ENCODE data around the gene ULK2. TPM values are rescaled to one million over a fixed set of nuclear protein-coding genes. Genes with fewer than 3 reads are reported as not detected.

The ULK2 gene
- polyA plus RNA-seq, 1 donor from 2014 or later, result 55.1 TPM

DNA sequence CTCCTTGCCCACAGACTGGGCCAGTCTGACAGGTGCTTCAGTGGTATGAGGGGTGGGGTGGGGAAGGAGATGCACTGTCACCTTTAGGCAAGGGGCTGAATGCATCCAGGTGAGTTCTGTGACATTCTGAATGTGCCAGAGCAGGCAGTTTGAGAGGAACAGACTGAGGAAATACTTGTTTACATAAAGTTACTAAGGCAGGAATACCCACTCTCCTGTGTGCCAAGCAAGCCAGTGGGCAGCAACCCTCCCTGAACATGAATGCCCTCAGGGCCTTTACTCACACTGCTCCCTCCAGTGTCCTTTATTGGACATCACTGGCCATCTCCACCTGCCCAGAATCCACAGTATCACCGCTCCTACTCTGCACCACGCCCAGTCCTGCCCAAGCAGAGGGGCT, 33.1 kb upstream of the ULK2 start:
- Histone ChIP-seq H2AFZ (ENCODE audit: low read depth, low read length) (no peak overlapping the region), H3K4me3 (ENCODE audit: low read length) (no peak overlapping the region), H3K9me3 (ENCODE audit: low read length) (no peaks in the 10 kb centered on the region), H3K4me2 (ENCODE audit: low read length) (no peak overlapping the region), H3K27ac (ENCODE audit: low read length) (no peak overlapping the region), H3K9me2 (ENCODE audit: insufficient read depth, low read length) (no peaks in the 10 kb centered on the region), H3K27me3 (ENCODE audit: insufficient read depth, low read depth, low read length) (no peaks in the 10 kb centered on the region), H3F3A (ENCODE audit: insufficient read depth, low read length, poor library complexity, severe bottlenecking) (no peaks in the 10 kb centered on the region), H4K20me1 (ENCODE audit: insufficient read depth) (no peaks in the 10 kb centered on the region), H3K9ac (ENCODE audit: low read length) (no peak overlapping the region), H3K36me3 (ENCODE audit: insufficient read depth, low read length) (no peaks in the 10 kb centered on the region), H3K79me2 (replicated peaks; ENCODE audit: insufficient read depth, low read length) (no peaks in the 10 kb centered on the region)
- TF ChIP-seq POLR2AphosphoS5 (IDR thresholded peaks at IDR 0.05) (no peak), TAF1 (IDR thresholded peaks at IDR 0.05; ENCODE audit: low read depth) (no peak), RAD21 (conservative IDR thresholded peaks at IDR 0.05) (no peak), EZH2 (IDR thresholded peaks at IDR 0.05; ENCODE audit: borderline replicate concordance, insufficient read depth, low read length, poor library complexity, severe bottlenecking) (no peak), EP300 (conservative IDR thresholded peaks at IDR 0.05; ENCODE audit: poor library complexity, severe bottlenecking) (no peak), SMC3 (conservative IDR thresholded peaks at IDR 0.05; ENCODE audit: poor library complexity) (no peak), MXI1 (conservative IDR thresholded peaks at IDR 0.05; ENCODE audit: poor library complexity, severe bottlenecking) (no peak)
- TF ChIP-seq, protein P1, sequence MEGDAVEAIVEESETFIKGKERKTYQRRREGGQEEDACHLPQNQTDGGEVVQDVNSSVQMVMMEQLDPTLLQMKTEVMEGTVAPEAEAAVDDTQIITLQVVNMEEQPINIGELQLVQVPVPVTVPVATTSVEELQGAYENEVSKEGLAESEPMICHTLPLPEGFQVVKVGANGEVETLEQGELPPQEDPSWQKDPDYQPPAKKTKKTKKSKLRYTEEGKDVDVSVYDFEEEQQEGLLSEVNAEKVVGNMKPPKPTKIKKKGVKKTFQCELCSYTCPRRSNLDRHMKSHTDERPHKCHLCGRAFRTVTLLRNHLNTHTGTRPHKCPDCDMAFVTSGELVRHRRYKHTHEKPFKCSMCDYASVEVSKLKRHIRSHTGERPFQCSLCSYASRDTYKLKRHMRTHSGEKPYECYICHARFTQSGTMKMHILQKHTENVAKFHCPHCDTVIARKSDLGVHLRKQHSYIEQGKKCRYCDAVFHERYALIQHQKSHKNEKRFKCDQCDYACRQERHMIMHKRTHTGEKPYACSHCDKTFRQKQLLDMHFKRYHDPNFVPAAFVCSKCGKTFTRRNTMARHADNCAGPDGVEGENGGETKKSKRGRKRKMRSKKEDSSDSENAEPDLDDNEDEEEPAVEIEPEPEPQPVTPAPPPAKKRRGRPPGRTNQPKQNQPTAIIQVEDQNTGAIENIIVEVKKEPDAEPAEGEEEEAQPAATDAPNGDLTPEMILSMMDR (IDR thresholded peaks at IDR 0.05; ENCODE audit: poor library complexity, severe bottlenecking), result no peak
- TF ChIP-seq, protein P2, sequence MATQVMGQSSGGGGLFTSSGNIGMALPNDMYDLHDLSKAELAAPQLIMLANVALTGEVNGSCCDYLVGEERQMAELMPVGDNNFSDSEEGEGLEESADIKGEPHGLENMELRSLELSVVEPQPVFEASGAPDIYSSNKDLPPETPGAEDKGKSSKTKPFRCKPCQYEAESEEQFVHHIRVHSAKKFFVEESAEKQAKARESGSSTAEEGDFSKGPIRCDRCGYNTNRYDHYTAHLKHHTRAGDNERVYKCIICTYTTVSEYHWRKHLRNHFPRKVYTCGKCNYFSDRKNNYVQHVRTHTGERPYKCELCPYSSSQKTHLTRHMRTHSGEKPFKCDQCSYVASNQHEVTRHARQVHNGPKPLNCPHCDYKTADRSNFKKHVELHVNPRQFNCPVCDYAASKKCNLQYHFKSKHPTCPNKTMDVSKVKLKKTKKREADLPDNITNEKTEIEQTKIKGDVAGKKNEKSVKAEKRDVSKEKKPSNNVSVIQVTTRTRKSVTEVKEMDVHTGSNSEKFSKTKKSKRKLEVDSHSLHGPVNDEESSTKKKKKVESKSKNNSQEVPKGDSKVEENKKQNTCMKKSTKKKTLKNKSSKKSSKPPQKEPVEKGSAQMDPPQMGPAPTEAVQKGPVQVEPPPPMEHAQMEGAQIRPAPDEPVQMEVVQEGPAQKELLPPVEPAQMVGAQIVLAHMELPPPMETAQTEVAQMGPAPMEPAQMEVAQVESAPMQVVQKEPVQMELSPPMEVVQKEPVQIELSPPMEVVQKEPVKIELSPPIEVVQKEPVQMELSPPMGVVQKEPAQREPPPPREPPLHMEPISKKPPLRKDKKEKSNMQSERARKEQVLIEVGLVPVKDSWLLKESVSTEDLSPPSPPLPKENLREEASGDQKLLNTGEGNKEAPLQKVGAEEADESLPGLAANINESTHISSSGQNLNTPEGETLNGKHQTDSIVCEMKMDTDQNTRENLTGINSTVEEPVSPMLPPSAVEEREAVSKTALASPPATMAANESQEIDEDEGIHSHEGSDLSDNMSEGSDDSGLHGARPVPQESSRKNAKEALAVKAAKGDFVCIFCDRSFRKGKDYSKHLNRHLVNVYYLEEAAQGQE (IDR thresholded peaks at IDR 0.05; ENCODE audit: borderline replicate concordance), result no peak

DNA sequence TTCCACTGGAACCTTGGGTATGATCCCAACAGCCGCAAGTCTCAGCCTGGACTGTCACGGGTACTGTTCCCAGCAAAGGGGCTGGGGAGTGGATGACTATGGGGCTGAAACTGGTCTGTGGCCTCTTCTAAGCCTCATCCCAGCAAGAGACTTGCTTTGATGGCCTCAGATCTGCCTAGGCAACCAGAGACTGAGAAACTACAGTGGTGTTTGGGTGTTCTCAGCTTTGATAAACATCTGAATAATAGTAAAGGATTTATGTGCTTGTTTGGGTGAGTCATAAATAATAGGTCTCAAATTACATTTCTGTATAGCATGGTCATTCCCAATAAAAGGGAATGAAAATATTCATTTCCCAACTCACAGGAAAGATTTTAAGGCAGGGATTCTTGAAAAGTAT, 30.2 kb upstream of the ULK2 start:
- no peaks in the 10 kb centered on the region for H3K9me3 ChIP-seq (ENCODE audit: low read length)
- H3F3A ChIP-seq (ENCODE audit: insufficient read depth, low read length, poor library complexity, severe bottlenecking), result no peaks in the 10 kb centered on the region
- no peaks in the 10 kb centered on the region for H3K79me2 ChIP-seq (replicated peaks; ENCODE audit: insufficient read depth, low read length)
- H2AFZ ChIP-seq (ENCODE audit: low read depth, low read length), result no peak overlapping the region
- no peak overlapping the region for H3K4me3 ChIP-seq (ENCODE audit: low read length)
- TF ChIP-seq EZH2 (IDR thresholded peaks at IDR 0.05; ENCODE audit: borderline replicate concordance, insufficient read depth, low read length, poor library complexity, severe bottlenecking), result no peak
- TF ChIP-seq, protein P2 (IDR thresholded peaks at IDR 0.05; ENCODE audit: borderline replicate concordance), result no peak
- no peak for TF ChIP-seq POLR2AphosphoS5 (IDR thresholded peaks at IDR 0.05)
- TF ChIP-seq MXI1 (conservative IDR thresholded peaks at IDR 0.05; ENCODE audit: poor library complexity, severe bottlenecking), result no peak
- no peak for TF ChIP-seq TAF1 (IDR thresholded peaks at IDR 0.05; ENCODE audit: low read depth)
- no peak for TF ChIP-seq SMC3 (conservative IDR thresholded peaks at IDR 0.05; ENCODE audit: poor library complexity)
- no peak for TF ChIP-seq EP300 (conservative IDR thresholded peaks at IDR 0.05; ENCODE audit: poor library complexity, severe bottlenecking)
- no peak for TF ChIP-seq RAD21 (conservative IDR thresholded peaks at IDR 0.05)
- TF ChIP-seq, protein P1 (IDR thresholded peaks at IDR 0.05; ENCODE audit: poor library complexity, severe bottlenecking), result no peak
- H4K20me1 ChIP-seq (ENCODE audit: insufficient read depth), result no peaks in the 10 kb centered on the region
- H3K27me3 ChIP-seq (ENCODE audit: insufficient read depth, low read depth, low read length), result no peaks in the 10 kb centered on the region
- no peak overlapping the region for H3K4me2 ChIP-seq (ENCODE audit: low read length)
- no peak overlapping the region for H3K9ac ChIP-seq (ENCODE audit: low read length)
- no peaks in the 10 kb centered on the region for H3K9me2 ChIP-seq (ENCODE audit: insufficient read depth, low read length)
- no peaks in the 10 kb centered on the region for H3K36me3 ChIP-seq (ENCODE audit: insufficient read depth, low read length)
- no peak overlapping the region for H3K27ac ChIP-seq (ENCODE audit: low read length)

Measured in neural cell (in vitro differentiated cells).